Fibroblast of skin of left quadriceps (primary cell): ENCODE data around the gene GALNS.
A peak's percentile ranks its signal among the peaks of the same experiment; 100 is the strongest.
"Not testable (repeated sequence)": the region's sequence is repeated elsewhere in the genome, so short reads cannot be mapped to it uniquely, and the experiment has no call there.

ENCODE experiments used
- DNase-seq, 2 experiments: peaks; one replicate each; pipeline ENCODE4 v3.0.0-alpha.2; 2013; ENCODE audit warnings: low read depth in 2 of 2

The GALNS gene

GRCh38 chr16:88783391-88784073 lies 73.2 kb downstream of the GALNS start:
- no peak for DNase-seq

- no peak for DNase-seq
These were observed 74.0 kb downstream of the GALNS start for GRCh38 chr16:88782454-88783390.

GRCh38 chr16:88781140-88782077 lies 75.3 kb downstream of the GALNS start:
- DNase-seq = no peak

- DNase-seq = no peak
These were observed 76.3 kb downstream of the GALNS start for GRCh38 chr16:88780142-88781062.

- DNase-seq = no peak
These were observed 77.2 kb downstream of the GALNS start for GRCh38 chr16:88779406-88780141.

GRCh38 chr16:88778541-88779065 lies 78.1 kb downstream of the GALNS start:
- DNase-seq = no peak

GRCh38 chr16:88778271-88778525 lies 78.5 kb downstream of the GALNS start:
- no peak for DNase-seq

GRCh38 chr16:88777471-88778270 lies 79.1 kb downstream of the GALNS start:
- DNase-seq = no peak

- DNase-seq = no peak
These were observed 80.9 kb downstream of the GALNS start for GRCh38 chr16:88775825-88776224.

GRCh38 chr16:88774544-88775393 lies 82.0 kb downstream of the GALNS start:
- DNase-seq = no peak

- DNase-seq = no peak
These were observed 82.9 kb downstream of the GALNS start for GRCh38 chr16:88773812-88774291.

- DNase-seq = peak; percentile 77 to 81
These were observed 83.6 kb downstream of the GALNS start for GRCh38 chr16:88772871-88773811.

- not testable (repeated sequence) for DNase-seq
These were observed 85.0 kb downstream of the GALNS start for GRCh38 chr16:88771781-88772180.

- no peak for DNase-seq
These were observed 85.4 kb downstream of the GALNS start for GRCh38 chr16:88771294-88771772.

GRCh38 chr16:88770461-88771293 lies 86.1 kb downstream of the GALNS start:
- no peak for DNase-seq
